Esophagus muscularis mucosa (tissue), 4 donors: ENCODE results near the gene ZFPM1.

Experiments used
- EP300 ChIP-seq: sonication (generic); formaldehyde crosslinking; IDR thresholded peaks from one replicate; pipeline ENCODE4 v1.6.1; 2017; ENCODE audit warnings: antibody characterized with exemption
- POLR2A ChIP-seq: fragments of 450-650 bp; IDR thresholded peaks from one replicate; pipeline ENCODE4 v1.6.1; 2017; ENCODE audit warnings: antibody characterized with exemption, moderate library complexity, mild to moderate bottlenecking, low read depth
- POLR2AphosphoS5 ChIP-seq, 2 donors: sonication (generic); formaldehyde crosslinking; IDR thresholded peaks; one replicate each; pipeline ENCODE4 v1.6.1; 2017; ENCODE audit warnings: antibody characterized with exemption in 2 of 2
- TF ChIP-seq, protein P1 (sequence below), 3 experiments: fragments of 200-600 bp in 2 of 3; fragments of 450-650 bp in 1 of 3; sonication (generic) in 2 of 3; IDR thresholded peaks; one replicate each; pipeline ENCODE4 v1.5.1; 2017 to 2019; ENCODE audit warnings: antibody characterized with exemption in 3 of 3, mild to moderate bottlenecking in 2 of 3, moderate library complexity in 1 of 3

DNA sequence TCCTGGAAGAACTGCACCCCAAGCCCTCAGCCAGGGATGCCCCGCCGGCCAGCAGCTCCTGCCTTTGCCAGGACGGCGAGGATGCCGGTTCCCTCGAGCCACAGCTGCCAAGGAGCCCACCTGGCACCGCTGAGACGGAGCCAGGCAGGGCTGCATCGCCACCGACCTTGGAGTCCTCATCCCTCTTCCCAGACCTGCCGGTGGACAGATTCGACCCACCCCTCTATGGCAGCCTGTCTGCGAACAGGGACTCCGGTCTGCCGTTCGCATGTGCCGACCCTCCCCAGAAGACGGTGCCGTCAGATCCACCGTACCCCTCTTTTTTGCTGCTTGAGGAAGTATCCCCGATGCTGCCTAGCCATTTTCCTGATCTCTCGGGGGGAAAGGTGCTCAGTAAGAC, 21.4 kb upstream of the ZFPM1 start:
- TF ChIP-seq, protein P1, sequence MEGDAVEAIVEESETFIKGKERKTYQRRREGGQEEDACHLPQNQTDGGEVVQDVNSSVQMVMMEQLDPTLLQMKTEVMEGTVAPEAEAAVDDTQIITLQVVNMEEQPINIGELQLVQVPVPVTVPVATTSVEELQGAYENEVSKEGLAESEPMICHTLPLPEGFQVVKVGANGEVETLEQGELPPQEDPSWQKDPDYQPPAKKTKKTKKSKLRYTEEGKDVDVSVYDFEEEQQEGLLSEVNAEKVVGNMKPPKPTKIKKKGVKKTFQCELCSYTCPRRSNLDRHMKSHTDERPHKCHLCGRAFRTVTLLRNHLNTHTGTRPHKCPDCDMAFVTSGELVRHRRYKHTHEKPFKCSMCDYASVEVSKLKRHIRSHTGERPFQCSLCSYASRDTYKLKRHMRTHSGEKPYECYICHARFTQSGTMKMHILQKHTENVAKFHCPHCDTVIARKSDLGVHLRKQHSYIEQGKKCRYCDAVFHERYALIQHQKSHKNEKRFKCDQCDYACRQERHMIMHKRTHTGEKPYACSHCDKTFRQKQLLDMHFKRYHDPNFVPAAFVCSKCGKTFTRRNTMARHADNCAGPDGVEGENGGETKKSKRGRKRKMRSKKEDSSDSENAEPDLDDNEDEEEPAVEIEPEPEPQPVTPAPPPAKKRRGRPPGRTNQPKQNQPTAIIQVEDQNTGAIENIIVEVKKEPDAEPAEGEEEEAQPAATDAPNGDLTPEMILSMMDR (IDR thresholded peaks at IDR 0.05), result no peak
- TF ChIP-seq POLR2AphosphoS5 (IDR thresholded peaks at IDR 0.05), result no peak
- TF ChIP-seq EP300, result no peak
- no peak for TF ChIP-seq POLR2A
